Stomach smooth muscle (tissue), 2 donors: ENCODE results near the gene SMARCAL1.
"Not testable (repeated sequence)": the region's sequence is repeated elsewhere in the genome, so short reads cannot be mapped to it uniquely, and the experiment has no call there.

Experiments
- H3K27ac ChIP-seq: one replicate; pipeline ENCODE4 v1.7.0; 2013; ENCODE audit warnings: mild to moderate bottlenecking, low read length, inconsistent platforms
- H3K27me3 ChIP-seq, 2 donors: one replicate each; pipeline ENCODE4 v1.7.0; 2013; ENCODE audit warnings: low read length in 2 of 2; ENCODE audit not compliant: insufficient read depth in 2 of 2, control insufficient read depth in 1 of 2
- H3K36me3 ChIP-seq, 2 donors: one replicate each; pipeline ENCODE4 v1.7.0; 2013; ENCODE audit warnings: low read length in 2 of 2; ENCODE audit not compliant: control insufficient read depth in 2 of 2, insufficient read depth in 2 of 2
- H3K4me1 ChIP-seq: one replicate; pipeline ENCODE4 v1.7.0; 2013; ENCODE audit warnings: low read length; ENCODE audit not compliant: control insufficient read depth, insufficient read depth
- H3K4me3 ChIP-seq, 2 donors: one replicate each; pipeline ENCODE4 v1.7.0; 2013; ENCODE audit warnings: low read length in 2 of 2
- H3K9ac ChIP-seq, 2 donors: one replicate each; pipeline ENCODE4 v1.7.0; 2013; ENCODE audit warnings: low read length in 2 of 2, mild to moderate bottlenecking in 1 of 2
- H3K9me3 ChIP-seq, 2 donors: one replicate each; pipeline ENCODE4 v1.7.0; 2013; ENCODE audit warnings: low read length in 2 of 2; ENCODE audit not compliant: control insufficient read depth in 2 of 2
- donor health status: healthy.
- donor health status: Pancreatic carcinoma.

SMARCAL1 gene

DNA sequence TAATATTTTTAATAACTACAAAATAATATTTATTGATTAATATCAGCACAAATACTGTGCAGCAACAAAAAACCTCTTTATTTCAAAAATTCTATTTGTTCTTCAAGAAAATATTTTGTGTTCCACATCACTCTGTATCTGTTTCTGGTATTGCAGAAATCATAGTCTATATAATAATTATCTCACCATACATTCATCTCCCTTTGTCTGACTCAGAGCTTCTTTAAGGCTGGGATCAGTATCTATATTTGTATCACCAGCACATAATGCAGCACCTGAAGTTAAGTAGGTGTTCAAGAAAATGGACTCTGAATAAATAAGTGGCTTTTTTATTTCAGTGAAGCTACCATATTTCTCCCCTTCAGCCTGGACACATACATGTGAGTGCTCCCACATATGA, 38.4 kb upstream of the SMARCAL1 start:
- Histone ChIP-seq H3K27me3 (peaks cover 25 to 32% of the 10 kb centered on the region in 2 donors), H3K4me1 (peaks cover 10% of the 10 kb centered on the region), H3K27ac (no peak overlapping the region), H3K4me3 (no peak overlapping the region), H3K36me3 (no peaks in the 10 kb centered on the region), H3K9ac (no peak overlapping the region), H3K9me3 (no peaks in the 10 kb centered on the region)

- no peak overlapping the region for H3K27ac ChIP-seq
- H3K36me3 ChIP-seq: no peaks in the 10 kb centered on the region
- peaks cover 20 to 27% of the 10 kb centered on the region in 2 donors for H3K27me3 ChIP-seq
- H3K4me1 ChIP-seq: peaks cover 10% of the 10 kb centered on the region
- no peak overlapping the region for H3K4me3 ChIP-seq
- no peaks in the 10 kb centered on the region for H3K9me3 ChIP-seq
- no peak overlapping the region for H3K9ac ChIP-seq
These were observed 37.0 kb upstream of the SMARCAL1 start for GRCh38 chr2:216375286-216375685.

DNA sequence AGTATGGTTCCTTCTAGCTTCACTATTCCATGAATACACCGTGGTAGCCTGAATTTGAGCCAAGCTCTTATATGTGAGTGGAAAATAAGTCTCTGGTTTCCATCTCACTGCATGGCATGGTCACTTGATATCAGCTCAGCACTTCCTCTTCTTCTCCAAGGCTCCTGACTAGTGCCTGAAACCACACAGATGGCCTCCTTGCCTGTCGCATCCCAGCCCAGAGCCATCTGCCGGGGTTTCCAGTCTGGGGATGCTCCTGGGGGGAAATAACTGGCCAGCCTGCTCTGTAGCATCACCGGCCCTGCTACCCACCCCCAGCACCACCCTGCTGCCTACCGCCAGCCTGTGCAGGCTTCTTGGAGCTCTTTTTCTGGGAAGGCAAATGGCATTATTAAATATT, 32.3 kb upstream of the SMARCAL1 start:
- no peak overlapping the region for H3K27ac ChIP-seq
- no peak overlapping the region for H3K4me3 ChIP-seq
- H3K4me1 ChIP-seq: no peaks in the 10 kb centered on the region
- no peak overlapping the region for H3K9ac ChIP-seq
- H3K36me3 ChIP-seq: no peaks in the 10 kb centered on the region
- H3K27me3 ChIP-seq: peaks cover 0 to 5% of the 10 kb centered on the region in 2 donors
- H3K9me3 ChIP-seq: no peaks in the 10 kb centered on the region

- not testable (repeated sequence) for H3K4me3 ChIP-seq, H3K27ac ChIP-seq, H3K27me3 ChIP-seq, H3K9ac ChIP-seq, H3K36me3 ChIP-seq, H3K9me3 ChIP-seq, H3K4me1 ChIP-seq
These were observed 27.9 kb upstream of the SMARCAL1 start for GRCh38 chr2:216384409-216384808.

- Histone ChIP-seq H3K9ac (no peak overlapping the region), H3K4me3 (no peak overlapping the region), H3K27ac (no peak overlapping the region), H3K9me3 (peaks cover 0 to 3% of the 10 kb centered on the region in 2 donors), H3K27me3 (peaks cover 0 to 2% of the 10 kb centered on the region in 2 donors), H3K36me3 (no peaks in the 10 kb centered on the region), H3K4me1 (no peaks in the 10 kb centered on the region)
These were observed 26.8 kb upstream of the SMARCAL1 start for GRCh38 chr2:216385478-216385877.

DNA sequence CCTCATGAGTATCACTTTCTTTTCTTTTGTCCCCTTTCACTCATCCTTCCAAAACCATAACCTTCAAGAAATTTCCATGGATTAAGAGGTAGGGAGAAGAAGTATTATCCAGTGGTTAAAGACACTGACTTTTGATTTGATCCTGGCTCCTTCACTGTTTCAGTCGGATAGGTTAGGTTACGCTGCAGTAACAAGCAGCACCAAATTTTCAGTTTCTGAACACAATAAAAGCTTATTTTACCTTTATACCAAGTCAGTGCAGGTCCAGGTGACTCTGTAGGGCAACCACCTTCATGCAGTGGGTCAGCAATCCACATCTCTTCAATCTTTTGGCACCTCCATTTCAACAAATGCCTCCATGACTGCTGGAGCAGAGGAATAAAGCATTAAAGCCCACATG, 25.0 kb upstream of the SMARCAL1 start:
- H3K4me1 ChIP-seq: no peaks in the 10 kb centered on the region
- H3K4me3 ChIP-seq: no peak overlapping the region
- peaks cover 0 to 2% of the 10 kb centered on the region in 2 donors for H3K27me3 ChIP-seq
- no peak overlapping the region for H3K9ac ChIP-seq
- H3K9me3 ChIP-seq: peaks cover 0 to 3% of the 10 kb centered on the region in 2 donors
- no peak overlapping the region for H3K27ac ChIP-seq
- no peaks in the 10 kb centered on the region for H3K36me3 ChIP-seq

- H3K4me3 ChIP-seq: no peak overlapping the region
- H3K9me3 ChIP-seq: peaks cover 0 to 3% of the 10 kb centered on the region in 2 donors
- peaks cover 0 to 4% of the 10 kb centered on the region in 2 donors for H3K27me3 ChIP-seq
- no peaks in the 10 kb centered on the region for H3K36me3 ChIP-seq
- no peak overlapping the region for H3K27ac ChIP-seq
- H3K9ac ChIP-seq: no peak overlapping the region
- no peaks in the 10 kb centered on the region for H3K4me1 ChIP-seq
These were observed 24.0 kb upstream of the SMARCAL1 start for GRCh38 chr2:216388046-216388884.

- H3K9me3 ChIP-seq: peaks cover 0 to 3% of the 10 kb centered on the region in 2 donors
- peaks cover 0 to 4% of the 10 kb centered on the region in 2 donors for H3K27me3 ChIP-seq
- H3K36me3 ChIP-seq: no peaks in the 10 kb centered on the region
- no peak overlapping the region for H3K4me3 ChIP-seq
- H3K9ac ChIP-seq: no peak overlapping the region
- no peaks in the 10 kb centered on the region for H3K4me1 ChIP-seq
- H3K27ac ChIP-seq: no peak overlapping the region
These were observed 22.7 kb upstream of the SMARCAL1 start for GRCh38 chr2:216389570-216389969.

DNA sequence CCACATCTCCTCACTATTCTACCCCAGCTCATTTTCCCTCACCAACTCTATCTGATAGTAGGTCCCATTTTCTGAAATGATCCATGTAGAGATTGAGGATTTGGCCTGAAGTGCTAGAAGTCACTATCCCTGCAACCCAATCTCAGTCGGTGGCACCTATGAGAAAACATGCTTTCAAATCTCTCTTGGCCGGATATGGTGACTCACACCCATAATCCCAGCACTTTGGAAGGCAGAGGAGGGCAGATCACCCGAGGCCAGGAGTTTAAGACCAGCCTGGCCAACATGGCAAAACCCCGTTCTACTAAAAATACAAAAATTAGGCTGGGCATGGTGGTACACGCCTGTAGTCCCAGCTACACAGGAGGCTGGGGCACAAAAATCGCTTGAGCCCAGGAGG, 20.9 kb upstream of the SMARCAL1 start:
- Histone ChIP-seq H3K27ac (no peak overlapping the region), H3K27me3 (peaks cover 0 to 2% of the 10 kb centered on the region in 2 donors), H3K4me1 (no peaks in the 10 kb centered on the region), H3K9ac (no peak overlapping the region), H3K9me3 (peaks cover 0 to 3% of the 10 kb centered on the region in 2 donors), H3K36me3 (no peaks in the 10 kb centered on the region), H3K4me3 (no peak overlapping the region)

GRCh38 chr2:216392018-216392562, 20.2 kb upstream of the SMARCAL1 start:
- peaks cover 0 to 2% of the 10 kb centered on the region in 2 donors for H3K27me3 ChIP-seq
- no peaks in the 10 kb centered on the region for H3K4me1 ChIP-seq
- H3K36me3 ChIP-seq: no peaks in the 10 kb centered on the region
- H3K27ac ChIP-seq: no peak overlapping the region
- H3K4me3 ChIP-seq: no peak overlapping the region
- H3K9me3 ChIP-seq: peaks cover 0 to 3% of the 10 kb centered on the region in 2 donors
- H3K9ac ChIP-seq: no peak overlapping the region
